NB4 (cell line): ENCODE data around the gene VAV2.

Experiments
- TF ChIP-seq, protein P1 (sequence below): IDR thresholded peaks from one replicate; pipeline ENCODE4 v1.5.1; 2012; ENCODE audit warnings: low read depth, low read length
- TF ChIP-seq, protein P2 (sequence below): IDR thresholded peaks from 2 replicates; pipeline ENCODE4 v1.6.1; 2011; ENCODE audit warnings: low read depth, low read length

DNA sequence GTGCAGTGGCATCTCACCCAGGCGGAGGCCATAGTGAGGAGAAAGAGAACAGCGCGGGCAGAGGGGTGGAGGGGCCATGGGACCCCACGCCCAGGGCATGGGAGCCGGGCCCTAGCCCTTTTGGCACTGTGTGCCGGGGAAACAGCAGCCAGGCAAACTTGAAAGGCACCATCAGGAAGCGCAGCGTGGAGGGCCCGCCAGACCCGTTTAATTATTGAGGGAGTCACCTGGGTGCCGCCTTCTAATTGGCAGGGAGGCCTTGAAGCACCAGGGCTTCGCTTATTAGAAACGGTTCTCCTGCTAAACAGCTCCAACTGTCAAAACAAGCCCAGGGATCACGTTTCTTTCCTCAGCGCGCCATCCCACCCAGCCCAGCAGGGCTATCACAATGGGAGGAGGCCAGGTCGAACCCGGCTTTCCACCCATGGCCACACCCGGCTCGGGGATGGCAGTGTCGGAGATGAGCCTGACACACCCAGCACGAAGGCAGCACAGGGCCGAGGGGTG lies 149.3 kb downstream of the VAV2 start:
- TF ChIP-seq, protein P1, sequence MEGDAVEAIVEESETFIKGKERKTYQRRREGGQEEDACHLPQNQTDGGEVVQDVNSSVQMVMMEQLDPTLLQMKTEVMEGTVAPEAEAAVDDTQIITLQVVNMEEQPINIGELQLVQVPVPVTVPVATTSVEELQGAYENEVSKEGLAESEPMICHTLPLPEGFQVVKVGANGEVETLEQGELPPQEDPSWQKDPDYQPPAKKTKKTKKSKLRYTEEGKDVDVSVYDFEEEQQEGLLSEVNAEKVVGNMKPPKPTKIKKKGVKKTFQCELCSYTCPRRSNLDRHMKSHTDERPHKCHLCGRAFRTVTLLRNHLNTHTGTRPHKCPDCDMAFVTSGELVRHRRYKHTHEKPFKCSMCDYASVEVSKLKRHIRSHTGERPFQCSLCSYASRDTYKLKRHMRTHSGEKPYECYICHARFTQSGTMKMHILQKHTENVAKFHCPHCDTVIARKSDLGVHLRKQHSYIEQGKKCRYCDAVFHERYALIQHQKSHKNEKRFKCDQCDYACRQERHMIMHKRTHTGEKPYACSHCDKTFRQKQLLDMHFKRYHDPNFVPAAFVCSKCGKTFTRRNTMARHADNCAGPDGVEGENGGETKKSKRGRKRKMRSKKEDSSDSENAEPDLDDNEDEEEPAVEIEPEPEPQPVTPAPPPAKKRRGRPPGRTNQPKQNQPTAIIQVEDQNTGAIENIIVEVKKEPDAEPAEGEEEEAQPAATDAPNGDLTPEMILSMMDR: no peak
- TF ChIP-seq, protein P2, sequence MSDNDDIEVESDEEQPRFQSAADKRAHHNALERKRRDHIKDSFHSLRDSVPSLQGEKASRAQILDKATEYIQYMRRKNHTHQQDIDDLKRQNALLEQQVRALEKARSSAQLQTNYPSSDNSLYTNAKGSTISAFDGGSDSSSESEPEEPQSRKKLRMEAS: no peak
